ENCODE results near the gene CDC42EP5.

The CDC42EP5 gene

DNA sequence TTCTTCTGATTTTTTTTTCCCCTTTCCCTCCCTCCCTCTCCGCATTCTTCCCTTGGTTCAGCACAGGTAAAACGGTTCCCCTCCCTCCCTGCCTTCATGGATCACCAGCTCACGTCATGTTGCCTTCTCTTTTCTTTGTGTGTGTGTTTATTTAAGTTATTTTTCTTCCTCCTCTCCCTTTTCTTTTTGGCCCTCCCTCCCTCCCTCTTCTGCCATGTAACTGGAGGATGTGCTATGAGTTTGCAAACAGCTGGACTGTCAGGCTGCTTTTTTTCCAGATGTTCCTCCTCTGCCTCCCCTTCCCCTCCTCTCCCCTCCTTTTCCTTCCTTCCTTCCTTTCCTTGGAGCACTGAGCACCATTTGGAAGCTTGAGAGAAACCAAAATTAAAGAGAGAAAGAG is 11.5 kb downstream of the CDC42EP5 start:
- TF ChIP-seq, protein P1, sequence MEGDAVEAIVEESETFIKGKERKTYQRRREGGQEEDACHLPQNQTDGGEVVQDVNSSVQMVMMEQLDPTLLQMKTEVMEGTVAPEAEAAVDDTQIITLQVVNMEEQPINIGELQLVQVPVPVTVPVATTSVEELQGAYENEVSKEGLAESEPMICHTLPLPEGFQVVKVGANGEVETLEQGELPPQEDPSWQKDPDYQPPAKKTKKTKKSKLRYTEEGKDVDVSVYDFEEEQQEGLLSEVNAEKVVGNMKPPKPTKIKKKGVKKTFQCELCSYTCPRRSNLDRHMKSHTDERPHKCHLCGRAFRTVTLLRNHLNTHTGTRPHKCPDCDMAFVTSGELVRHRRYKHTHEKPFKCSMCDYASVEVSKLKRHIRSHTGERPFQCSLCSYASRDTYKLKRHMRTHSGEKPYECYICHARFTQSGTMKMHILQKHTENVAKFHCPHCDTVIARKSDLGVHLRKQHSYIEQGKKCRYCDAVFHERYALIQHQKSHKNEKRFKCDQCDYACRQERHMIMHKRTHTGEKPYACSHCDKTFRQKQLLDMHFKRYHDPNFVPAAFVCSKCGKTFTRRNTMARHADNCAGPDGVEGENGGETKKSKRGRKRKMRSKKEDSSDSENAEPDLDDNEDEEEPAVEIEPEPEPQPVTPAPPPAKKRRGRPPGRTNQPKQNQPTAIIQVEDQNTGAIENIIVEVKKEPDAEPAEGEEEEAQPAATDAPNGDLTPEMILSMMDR (IDR thresholded peaks at IDR 0.05; ENCODE audit: insufficient read depth, low read length, missing control alignments) = no peak
- no peak for DNase-seq (ENCODE audit: low read depth, low spot score)
- ChIA-PET POLR2A (interaction anchor here (2.3 to 3.4 kb wide), 2 partner anchors 12 to 14 kb away, joined by 17 to 49 read pairs; partner anchors contain the start of genes CDC42EP5 and LENG8), CTCF (interaction anchor here (1.2 to 1.5 kb wide), 2 partner anchors 11 to 13 kb away, joined by 4 read pairs; no protein-coding TSS in a partner anchor)
- no peak overlapping the region; the same call in 1 of the 2 replicates for H3K4me3 ChIP-seq (ENCODE audit: low read depth, low read length)

DNA sequence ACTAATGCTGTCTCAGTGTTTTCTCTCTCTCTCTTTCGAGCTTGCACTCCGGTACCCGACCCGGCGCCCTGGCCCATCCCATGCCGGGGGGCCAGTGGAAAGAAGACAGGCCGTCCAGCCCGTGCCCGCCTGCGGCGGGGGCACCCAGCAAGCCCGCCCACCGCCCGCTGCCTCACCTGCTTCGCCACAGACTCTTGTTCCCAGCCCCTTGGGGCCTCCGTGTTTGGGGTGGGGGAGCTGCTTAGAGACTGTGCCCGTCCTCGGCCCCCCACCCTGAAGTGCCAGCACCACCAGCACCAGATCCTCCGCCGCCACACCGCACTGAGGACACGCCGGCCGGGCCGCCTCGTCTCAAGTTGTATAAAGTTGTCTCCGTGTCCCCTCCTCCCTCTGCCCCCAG is 11.9 kb downstream of the CDC42EP5 start:
- no peak for DNase-seq (ENCODE audit: low read depth, low spot score)
- H3K4me3 ChIP-seq (ENCODE audit: low read depth, low read length) = no peak overlapping the region
- TF ChIP-seq, protein P1 (IDR thresholded peaks at IDR 0.05; ENCODE audit: insufficient read depth, low read length, missing control alignments) = no peak
- POLR2A ChIA-PET = interaction anchor here (3.4 kb wide), 1 partner anchor 13 kb away, joined by 49 read pairs; the partner anchor contains the start of gene LENG8
- CTCF ChIA-PET = interaction anchor here (1.5 kb wide), 1 partner anchor 11 kb away, joined by 4 read pairs; no protein-coding TSS in a partner anchor

DNA sequence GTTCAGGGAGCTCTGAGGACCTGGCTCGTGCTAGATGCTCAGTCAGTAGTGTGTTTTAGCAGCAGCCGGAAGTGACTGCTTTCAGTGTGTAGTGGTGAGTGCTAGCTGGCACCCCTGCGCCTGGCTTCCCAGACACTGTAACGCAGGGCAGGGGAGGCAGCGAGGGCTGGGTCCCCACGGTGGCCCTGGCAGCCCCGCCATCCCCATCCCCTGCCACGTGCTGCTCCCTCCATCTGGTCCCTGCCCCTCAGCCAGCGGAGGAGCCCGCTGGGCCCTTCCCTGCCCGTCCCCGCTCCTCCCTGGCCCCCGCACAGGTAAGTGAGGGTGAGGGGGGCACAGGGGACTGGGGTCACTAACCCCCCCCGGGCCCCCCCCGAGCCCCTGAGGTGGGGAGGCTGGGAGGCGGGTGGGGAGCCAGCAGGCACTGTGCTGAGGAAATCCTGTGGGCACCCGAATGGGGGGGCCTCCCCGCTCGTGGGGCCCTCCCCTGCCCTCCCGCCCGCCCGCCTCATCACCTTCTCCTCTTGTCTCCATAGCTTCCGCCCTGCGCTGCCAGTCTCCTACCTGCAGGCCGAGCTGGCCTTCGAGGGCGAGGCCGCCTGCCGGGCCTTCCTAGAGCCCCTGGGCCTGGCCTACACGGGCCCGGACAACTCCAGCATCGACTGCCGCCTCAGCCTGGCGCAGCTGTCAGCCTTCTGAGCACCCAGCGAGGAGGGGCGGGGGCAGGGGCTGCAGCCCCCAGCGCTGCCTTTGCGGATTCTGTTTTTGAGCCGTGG is 12.7 kb downstream of the CDC42EP5 start:
- TF ChIP-seq, protein P1 (IDR thresholded peaks at IDR 0.05; ENCODE audit: insufficient read depth, low read length, missing control alignments) = no peak
- CTCF ChIA-PET = interaction anchor here (1.5 kb wide), 1 partner anchor 10 kb away, joined by 4 read pairs; no protein-coding TSS in a partner anchor
- DNase-seq (ENCODE audit: low read depth, low spot score) = no peak
- POLR2A ChIA-PET = interaction anchor here (3.3 to 3.4 kb wide), 2 partner anchors 12 kb away, joined by 29 to 49 read pairs; partner anchors contain the start of gene LENG8
- no peak overlapping the region for H3K4me3 ChIP-seq (ENCODE audit: low read depth, low read length)

DNA sequence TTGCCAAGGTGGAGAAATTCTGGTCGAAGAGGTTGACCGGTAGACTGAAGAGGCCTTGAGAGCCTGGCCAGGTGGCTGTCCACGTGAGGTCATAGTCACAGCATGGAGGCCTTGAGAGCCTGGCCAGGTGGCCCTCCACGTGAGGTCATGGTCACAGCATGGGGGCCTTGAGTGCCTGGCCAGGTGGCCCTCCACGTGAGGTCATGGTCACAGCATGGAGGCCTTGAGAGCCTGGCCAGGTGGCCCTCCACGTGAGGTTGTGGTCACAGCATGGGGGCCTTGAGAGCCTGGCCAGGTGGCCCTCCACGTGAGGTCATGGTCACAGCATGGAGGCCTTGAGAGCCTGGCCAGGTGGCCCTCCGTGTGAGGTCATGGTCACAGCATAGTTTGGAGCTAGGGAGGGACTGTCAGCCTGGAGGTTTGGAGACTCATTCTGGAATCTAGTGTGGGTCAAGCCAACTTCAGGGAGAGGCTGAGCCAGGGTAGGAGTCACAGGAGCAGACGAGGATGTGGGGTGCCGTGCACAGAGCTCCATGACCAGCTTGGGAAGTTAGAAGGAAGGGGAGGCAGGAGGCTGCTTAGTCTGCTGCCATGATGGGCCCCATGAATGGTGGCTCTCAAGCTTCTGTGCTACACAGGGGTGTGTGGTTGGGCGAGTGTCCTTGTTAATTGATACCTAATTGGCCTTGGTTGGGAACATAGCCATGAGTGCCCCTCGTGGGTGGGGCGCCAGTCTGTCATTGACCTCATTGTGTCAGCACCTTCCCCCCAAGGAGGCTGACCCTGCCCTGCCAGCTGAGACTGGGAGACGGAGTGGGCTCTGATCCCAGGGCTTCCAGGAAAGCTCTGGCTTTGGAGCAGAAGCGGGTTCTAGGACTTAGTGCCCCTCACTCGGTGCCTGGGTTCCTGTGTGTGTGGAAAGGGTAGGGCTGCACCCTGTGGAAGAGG is 13.5 kb downstream of the CDC42EP5 start:
- no peak overlapping the region for H3K4me3 ChIP-seq (ENCODE audit: low read depth, low read length)
- no peak for DNase-seq (ENCODE audit: low read depth, low spot score)
- TF ChIP-seq, protein P1 (IDR thresholded peaks at IDR 0.05; ENCODE audit: insufficient read depth, low read length, missing control alignments) = no peak
- ChIA-PET POLR2A (interaction anchor here (3.3 kb wide), 1 partner anchor 11 kb away, joined by 29 read pairs; the partner anchor contains the start of gene LENG8), CTCF (interaction anchor here (0.9 to 1.7 kb wide), 3 partner anchors 8 to 21 kb away, joined by 3 to 5 read pairs (median 5); no protein-coding TSS in a partner anchor)

DNA sequence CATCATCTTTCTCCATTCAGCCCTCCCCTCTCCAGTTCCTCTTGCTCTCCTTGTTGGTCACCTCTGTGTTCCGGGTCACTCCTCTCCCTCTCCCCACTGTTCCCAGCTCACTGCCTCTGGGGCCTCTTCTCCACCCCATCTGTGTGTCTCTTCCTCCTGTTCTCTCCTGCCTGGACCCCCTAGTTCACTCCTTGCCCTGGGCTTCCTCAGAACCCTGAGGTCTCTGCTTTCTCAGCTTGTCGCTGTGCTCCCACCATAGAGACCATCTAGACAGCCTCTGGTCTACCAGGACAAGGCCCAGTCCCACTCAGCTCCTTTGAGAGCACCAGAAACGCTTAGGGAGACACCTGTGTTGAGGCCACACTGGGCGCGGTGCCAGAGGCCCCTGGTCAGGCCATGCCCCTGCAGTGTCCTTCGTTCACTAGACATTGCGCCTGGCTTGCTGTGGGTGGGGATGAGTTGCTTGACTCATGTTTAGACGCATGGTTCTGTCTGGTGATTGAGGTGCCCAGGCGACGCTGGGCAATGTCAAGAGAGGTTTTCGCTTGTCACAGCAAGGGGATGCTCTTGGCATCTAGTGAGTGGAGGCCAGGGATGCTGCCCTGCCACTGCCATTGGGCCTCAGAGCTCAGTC is 14.3 kb downstream of the CDC42EP5 start:
- no peak overlapping the region for H3K4me3 ChIP-seq (ENCODE audit: low read depth, low read length)
- POLR2A ChIA-PET = interaction anchor here (3.3 kb wide), 1 partner anchor 10 kb away, joined by 29 read pairs; the partner anchor contains the start of gene LENG8
- CTCF ChIA-PET = interaction anchor here (0.9 to 1.7 kb wide), 3 partner anchors 9 to 20 kb away, joined by 3 to 5 read pairs (median 3); no protein-coding TSS in a partner anchor
- TF ChIP-seq, protein P1 (IDR thresholded peaks at IDR 0.05; ENCODE audit: insufficient read depth, low read length, missing control alignments) = no peak
- DNase-seq (ENCODE audit: low read depth, low spot score) = no peak

Data from AG04449 (cell line).